GM23338 (cell line): ENCODE results near the gene ALX3.

ENCODE experiments used
- CREB1 ChIP-seq: fragments of 250-450 bp; sonication (Bioruptor Pico); IDR thresholded peaks from 2 replicates; pipeline ENCODE4 v1.5.0; 2020; ENCODE audit warnings: low read depth, mild to moderate bottlenecking, moderate library complexity
- EZH2 ChIP-seq: fragments of 200-600 bp; sonication (generic); IDR thresholded peaks from one replicate; pipeline ENCODE4 v1.8.0; 2017; ENCODE audit warnings: antibody characterized with exemption, mild to moderate bottlenecking, low read depth; ENCODE audit not compliant: unreplicated experiment
- EZH2phosphoT487 ChIP-seq: fragments of 200-600 bp; sonication (generic); IDR thresholded peaks from one replicate; pipeline ENCODE4 v1.8.1; 2018; ENCODE audit warnings: antibody characterized with exemption; ENCODE audit not compliant: unreplicated experiment
- JUNB ChIP-seq: IDR thresholded peaks from one replicate; pipeline ENCODE4 v1.6.1; 2016; ENCODE audit warnings: antibody characterized with exemption; ENCODE audit not compliant: unreplicated experiment
- NANOG ChIP-seq: IDR thresholded peaks from 2 replicates; pipeline ENCODE4 v1.6.1; 2016; ENCODE audit warnings: antibody characterized with exemption, borderline replicate concordance
- POLR2AphosphoS5 ChIP-seq: IDR thresholded peaks from 2 replicates; pipeline ENCODE4 v1.6.1; 2016; ENCODE audit warnings: antibody characterized with exemption, low read depth
- ZNF114 ChIP-seq: fragments of 250-450 bp; sonication (Bioruptor Pico); IDR thresholded peaks from 2 replicates; pipeline ENCODE4 v1.5.0; 2020; ENCODE audit warnings: mild to moderate bottlenecking, moderate library complexity
- ZNF331 ChIP-seq: fragments of 250-450 bp; sonication (Bioruptor Pico); IDR thresholded peaks from 2 replicates; pipeline ENCODE4 v1.5.0; 2020; ENCODE audit warnings: low read depth, mild to moderate bottlenecking, moderate library complexity
- TF ChIP-seq, protein P1 (sequence below), 2 experiments: fragments of 200-600 bp in 1 of 2; sonication (generic) in 1 of 2; conservative IDR thresholded peaks; 2 replicates each; pipeline versions ENCODE4 v1.5.1 to v1.6.1; 2016 to 2017; ENCODE audit warnings: antibody characterized with exemption in 2 of 2, low read depth in 2 of 2, mild to moderate bottlenecking in 2 of 2, moderate library complexity in 1 of 2
- TF ChIP-seq, protein P2 (sequence below): IDR thresholded peaks from one replicate; pipeline ENCODE4 v1.6.1; 2018; ENCODE audit warnings: antibody characterized with exemption; ENCODE audit not compliant: unreplicated experiment
- TF ChIP-seq, protein P3 (sequence below): IDR thresholded peaks from 2 replicates; pipeline ENCODE4 v1.6.1; 2016; ENCODE audit warnings: antibody characterized with exemption

DNA sequence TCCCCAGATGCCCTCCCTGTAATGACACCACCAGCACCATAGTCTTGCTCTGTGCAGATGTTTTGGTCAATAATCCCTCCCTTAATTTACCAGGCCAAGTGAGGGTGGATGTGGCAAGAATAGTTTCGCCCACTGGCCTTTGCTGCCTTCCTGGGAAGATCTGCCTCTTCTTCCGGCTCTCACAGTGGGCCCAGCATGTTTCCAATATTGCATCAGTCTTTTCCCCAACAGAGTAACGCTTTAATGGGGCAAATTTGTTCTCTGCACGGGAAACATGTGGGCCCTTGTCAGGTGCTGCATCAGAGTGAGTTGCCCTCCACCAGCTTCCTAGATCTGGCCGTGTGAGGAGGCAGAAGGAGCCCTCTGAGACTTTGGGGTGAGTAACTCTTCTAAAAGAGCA lies 12.0 kb upstream of the ALX3 start:
- TF ChIP-seq, protein P1, sequence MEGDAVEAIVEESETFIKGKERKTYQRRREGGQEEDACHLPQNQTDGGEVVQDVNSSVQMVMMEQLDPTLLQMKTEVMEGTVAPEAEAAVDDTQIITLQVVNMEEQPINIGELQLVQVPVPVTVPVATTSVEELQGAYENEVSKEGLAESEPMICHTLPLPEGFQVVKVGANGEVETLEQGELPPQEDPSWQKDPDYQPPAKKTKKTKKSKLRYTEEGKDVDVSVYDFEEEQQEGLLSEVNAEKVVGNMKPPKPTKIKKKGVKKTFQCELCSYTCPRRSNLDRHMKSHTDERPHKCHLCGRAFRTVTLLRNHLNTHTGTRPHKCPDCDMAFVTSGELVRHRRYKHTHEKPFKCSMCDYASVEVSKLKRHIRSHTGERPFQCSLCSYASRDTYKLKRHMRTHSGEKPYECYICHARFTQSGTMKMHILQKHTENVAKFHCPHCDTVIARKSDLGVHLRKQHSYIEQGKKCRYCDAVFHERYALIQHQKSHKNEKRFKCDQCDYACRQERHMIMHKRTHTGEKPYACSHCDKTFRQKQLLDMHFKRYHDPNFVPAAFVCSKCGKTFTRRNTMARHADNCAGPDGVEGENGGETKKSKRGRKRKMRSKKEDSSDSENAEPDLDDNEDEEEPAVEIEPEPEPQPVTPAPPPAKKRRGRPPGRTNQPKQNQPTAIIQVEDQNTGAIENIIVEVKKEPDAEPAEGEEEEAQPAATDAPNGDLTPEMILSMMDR (conservative IDR thresholded peaks at IDR 0.05; ENCODE audit: low read depth in 2 of 2), result no peak
- TF ChIP-seq, protein P2, sequence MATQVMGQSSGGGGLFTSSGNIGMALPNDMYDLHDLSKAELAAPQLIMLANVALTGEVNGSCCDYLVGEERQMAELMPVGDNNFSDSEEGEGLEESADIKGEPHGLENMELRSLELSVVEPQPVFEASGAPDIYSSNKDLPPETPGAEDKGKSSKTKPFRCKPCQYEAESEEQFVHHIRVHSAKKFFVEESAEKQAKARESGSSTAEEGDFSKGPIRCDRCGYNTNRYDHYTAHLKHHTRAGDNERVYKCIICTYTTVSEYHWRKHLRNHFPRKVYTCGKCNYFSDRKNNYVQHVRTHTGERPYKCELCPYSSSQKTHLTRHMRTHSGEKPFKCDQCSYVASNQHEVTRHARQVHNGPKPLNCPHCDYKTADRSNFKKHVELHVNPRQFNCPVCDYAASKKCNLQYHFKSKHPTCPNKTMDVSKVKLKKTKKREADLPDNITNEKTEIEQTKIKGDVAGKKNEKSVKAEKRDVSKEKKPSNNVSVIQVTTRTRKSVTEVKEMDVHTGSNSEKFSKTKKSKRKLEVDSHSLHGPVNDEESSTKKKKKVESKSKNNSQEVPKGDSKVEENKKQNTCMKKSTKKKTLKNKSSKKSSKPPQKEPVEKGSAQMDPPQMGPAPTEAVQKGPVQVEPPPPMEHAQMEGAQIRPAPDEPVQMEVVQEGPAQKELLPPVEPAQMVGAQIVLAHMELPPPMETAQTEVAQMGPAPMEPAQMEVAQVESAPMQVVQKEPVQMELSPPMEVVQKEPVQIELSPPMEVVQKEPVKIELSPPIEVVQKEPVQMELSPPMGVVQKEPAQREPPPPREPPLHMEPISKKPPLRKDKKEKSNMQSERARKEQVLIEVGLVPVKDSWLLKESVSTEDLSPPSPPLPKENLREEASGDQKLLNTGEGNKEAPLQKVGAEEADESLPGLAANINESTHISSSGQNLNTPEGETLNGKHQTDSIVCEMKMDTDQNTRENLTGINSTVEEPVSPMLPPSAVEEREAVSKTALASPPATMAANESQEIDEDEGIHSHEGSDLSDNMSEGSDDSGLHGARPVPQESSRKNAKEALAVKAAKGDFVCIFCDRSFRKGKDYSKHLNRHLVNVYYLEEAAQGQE, result no peak
- TF ChIP-seq EZH2, result peak; percentile 30
- no peak for TF ChIP-seq POLR2AphosphoS5
- TF ChIP-seq, protein P3, sequence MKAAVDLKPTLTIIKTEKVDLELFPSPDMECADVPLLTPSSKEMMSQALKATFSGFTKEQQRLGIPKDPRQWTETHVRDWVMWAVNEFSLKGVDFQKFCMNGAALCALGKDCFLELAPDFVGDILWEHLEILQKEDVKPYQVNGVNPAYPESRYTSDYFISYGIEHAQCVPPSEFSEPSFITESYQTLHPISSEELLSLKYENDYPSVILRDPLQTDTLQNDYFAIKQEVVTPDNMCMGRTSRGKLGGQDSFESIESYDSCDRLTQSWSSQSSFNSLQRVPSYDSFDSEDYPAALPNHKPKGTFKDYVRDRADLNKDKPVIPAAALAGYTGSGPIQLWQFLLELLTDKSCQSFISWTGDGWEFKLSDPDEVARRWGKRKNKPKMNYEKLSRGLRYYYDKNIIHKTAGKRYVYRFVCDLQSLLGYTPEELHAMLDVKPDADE, result no peak
- no peak for TF ChIP-seq EZH2phosphoT487
- TF ChIP-seq CREB1 (CRISPR knock-in tag), result no peak
- no peak for TF ChIP-seq ZNF331
- TF ChIP-seq JUNB, result no peak
- TF ChIP-seq ZNF114 (CRISPR knock-in tag), result no peak
- TF ChIP-seq NANOG, result no peak
